Spleen (tissue), 11 donors: ENCODE results near the gene COL4A2. TPM values are rescaled to one million over a fixed set of nuclear protein-coding genes. Genes with fewer than 3 reads are reported as not detected.

ENCODE experiments used
- DNase-seq: peaks from one replicate; pipeline ENCODE4 v3.0.0-alpha.2; 2020
- H3K27ac ChIP-seq, 8 donors: fragments of 200-600 bp; sonication (generic) in 7 of 8; 1 replicate in 4 of 8; 2 replicates in 4 of 8; pipeline versions ENCODE4 v1.5.0 to v1.8.0; 2016 to 2021; ENCODE audit warnings: inconsistent platforms in 4 of 8, mild to moderate bottlenecking in 4 of 8, moderate library complexity in 1 of 8
- H3K27me3 ChIP-seq, 7 donors: fragments of 200-600 bp; sonication (generic) in 6 of 7; replicated peaks in 1 of 7; 1 replicate in 4 of 7; 2 replicates in 3 of 7; pipeline versions ENCODE4 v1.5.0 to v1.8.0; 2016 to 2021; ENCODE audit warnings: inconsistent platforms in 3 of 7, mild to moderate bottlenecking in 1 of 7
- H3K36me3 ChIP-seq, 6 donors: fragments of 200-600 bp; sonication (generic) in 5 of 6; 1 replicate in 4 of 6; 2 replicates in 2 of 6; pipeline versions ENCODE4 v1.5.0 to v1.8.0; 2016 to 2021; ENCODE audit warnings: inconsistent platforms in 2 of 6
- H3K4me1 ChIP-seq, 6 donors: fragments of 200-600 bp; sonication (generic) in 5 of 6; 1 replicate in 3 of 6; 2 replicates in 3 of 6; pipeline versions ENCODE4 v1.5.0 to v1.8.0; 2016 to 2021; ENCODE audit warnings: inconsistent platforms in 3 of 6
- H3K4me3 ChIP-seq, 8 donors: fragments of 200-600 bp; sonication (generic) in 7 of 8; 1 replicate in 4 of 8; 2 replicates in 4 of 8; pipeline versions ENCODE4 v1.5.0 to v1.8.0; 2016 to 2021; ENCODE audit warnings: inconsistent platforms in 4 of 8, mild to moderate bottlenecking in 4 of 8, moderate library complexity in 2 of 8
- H3K9me3 ChIP-seq, 8 donors: fragments of 200-600 bp; sonication (generic) in 7 of 8; 1 replicate in 4 of 8; 2 replicates in 4 of 8; pipeline versions ENCODE4 v1.5.0 to v1.8.0; 2016 to 2021; ENCODE audit warnings: inconsistent platforms in 4 of 8
- CTCF ChIP-seq, 11 experiments: fragments of 200-600 bp in 7 of 11; fragments of 450-650 bp in 4 of 11; sonication (generic) in 4 of 11; IDR thresholded peaks in 8 of 11; conservative IDR thresholded peaks in 3 of 11; 1 replicate in 7 of 11; 2 replicates in 4 of 11; pipeline versions ENCODE4 v1.4.0 to v1.8.0; 2016 to 2021; ENCODE audit warnings: antibody characterized with exemption in 11 of 11, inconsistent platforms in 4 of 11, mild to moderate bottlenecking in 1 of 11
- POLR2A ChIP-seq, 3 donors: fragments of 450-650 bp; IDR thresholded peaks; one replicate each; pipeline ENCODE4 v1.5.1; 2017; ENCODE audit warnings: antibody characterized with exemption in 3 of 3, mild to moderate bottlenecking in 1 of 3
- POLR2AphosphoS5 ChIP-seq, 3 donors: sonication (generic); formaldehyde crosslinking; IDR thresholded peaks; one replicate each; pipeline ENCODE4 v1.5.1; 2017; ENCODE audit warnings: antibody characterized with exemption in 3 of 3
- WGBS, 5 donors: extraction: QIAGEN DNeasy Blood & Tissue Kit in 3 of 5; methylation state at CpG; one replicate each; pipeline versions ENCODE4 v1.1.5 to v1.1.7; 2013 to 2018; 5-methylcytosine and 5-hydroxymethylcytosine counted together
- intact Hi-C: fragments of 100-400 bp; cut with DNase I; formaldehyde crosslinking; loops from one replicate; pipeline ENCODE4 v1.15.0; 2023; ENCODE audit warnings: low total_unique reads
- polyA plus RNA-seq, 3 donors: library from polyadenylated mRNA; stranded (reverse); fragments of 200-250 nt; gene quantifications; one replicate each; pipeline ENCODE4 v1.2.1, GENCODE V29; 2013
- total RNA-seq, 7 donors: library from RNA; depleted of rRNA in 3 of 7; stranded (reverse); fragments of >200 nt in 3 of 7; fragmentation: NEBNext Ultra II Directional in 4 of 7; extraction: Animal tissue kit (Norgen Biotek cat#: 25700) in 4 of 7; gene quantifications; one replicate each; pipeline versions ENCODE4 v1.1.0 to v1.2.1, GENCODE V29; 2016 to 2021
- donor health status: healthy with polysubstance abuse.
- donor health status: DM: no; HTN: no; CAD: no; lungs with moderate emphysema.
- donor health status: DM: no; HTN: no; CAD: no.
- donor health status: Bipolar disorder and iron deficiency.
- donor health status: healthy.
- donor health status: DM: no; HTN: no; CAD: no.
- donor health status: DM: yes; HTN: yes; CAD: no.

Gene COL4A2
- total and polyA plus RNA-seq, 10 donors = 52.6 to 712 (median 337) TPM

GRCh38 chr13:110398564-110399507, 91.8 kb downstream of the COL4A2 start:
- H3K27me3 ChIP-seq = peaks cover 0 to 28% (median 0%) of the 10 kb centered on the region in 7 donors
- no peaks in the 10 kb centered on the region for H3K36me3 ChIP-seq
- WGBS, 5 donors = 63 to 77% (median 68%) methylated on average over 7 of the region's 7 CpGs
- H3K27ac ChIP-seq = peak overlapping the region in 6 of 8 donors; percentile 2 to 71 (median 62)
- H3K4me3 ChIP-seq = no peak overlapping the region
- TF ChIP-seq POLR2A (IDR thresholded peaks at IDR 0.05) (no peak), POLR2AphosphoS5 (IDR thresholded peaks at IDR 0.05) (no peak), CTCF (IDR thresholded peaks at IDR 0.05 in 8 of 11, conservative IDR thresholded peaks at IDR 0.05 in 3 of 11) (no peak)
- H3K4me1 ChIP-seq = peaks cover 0 to 29% (median 11%) of the 10 kb centered on the region in 6 donors
- DNase-seq = no peak
- no peaks in the 10 kb centered on the region for H3K9me3 ChIP-seq
- intact Hi-C loops = no loop called here

GRCh38 chr13:110399801-110400200, 92.7 kb downstream of the COL4A2 start:
- peaks cover 0 to 29% (median 11%) of the 10 kb centered on the region in 6 donors for H3K4me1 ChIP-seq
- intact Hi-C loops = no loop called here
- 66 to 87% (median 73%) methylated on average over 2 of the region's 2 CpGs for WGBS, 5 donors

GRCh38 chr13:110400786-110401533, 93.9 kb downstream of the COL4A2 start:
- Histone ChIP-seq H3K27ac (peak overlapping the region in 6 of 8 donors; percentile 11 to 71 (median 40)), H3K36me3 (no peaks in the 10 kb centered on the region), H3K9me3 (no peaks in the 10 kb centered on the region), H3K4me3 (no peak overlapping the region), H3K4me1 (peaks cover 0 to 28% (median 11%) of the 10 kb centered on the region in 6 donors), H3K27me3 (peaks cover 0 to 28% (median 0%) of the 10 kb centered on the region in 7 donors)
- WGBS, 5 donors = 40 to 58% (median 47%) methylated on average over 3 of the region's 3 CpGs
- TF ChIP-seq POLR2AphosphoS5 (IDR thresholded peaks at IDR 0.05) (peak in 1 of 3 donors; percentile 24), CTCF (IDR thresholded peaks at IDR 0.05 in 8 of 11, conservative IDR thresholded peaks at IDR 0.05 in 3 of 11) (no peak), POLR2A (IDR thresholded peaks at IDR 0.05) (no peak)
- DNase-seq = no peak
- intact Hi-C loops = no loop called here

More at GRCh38 chr13:110399801-110400200, 92.7 kb downstream of the COL4A2 start:
- DNase-seq = no peak
- no peaks in the 10 kb centered on the region for H3K36me3 ChIP-seq
- no peak for TF ChIP-seq POLR2AphosphoS5 (IDR thresholded peaks at IDR 0.05)
- TF ChIP-seq POLR2A (IDR thresholded peaks at IDR 0.05) = no peak
- no peak for TF ChIP-seq CTCF (IDR thresholded peaks at IDR 0.05 in 8 of 11, conservative IDR thresholded peaks at IDR 0.05 in 3 of 11)
- H3K4me3 ChIP-seq = no peak overlapping the region
- no peaks in the 10 kb centered on the region for H3K9me3 ChIP-seq
- H3K27ac ChIP-seq = peak overlapping the region in 6 of 8 donors; percentile 1 to 71 (median 61)
- H3K27me3 ChIP-seq = peaks cover 0 to 28% (median 0%) of the 10 kb centered on the region in 7 donors
